HT1080 (cell line): ENCODE measurements around the gene CPTP. TPM values are rescaled to one million over a fixed set of nuclear protein-coding genes. Genes with fewer than 3 reads are reported as not detected.

Experiments
- DNase-seq: peaks from one replicate; pipeline ENCODE4 v3.0.0-alpha.2; 2015; ENCODE audit warnings: low read depth
- total RNA-seq: library from RNA; depleted of rRNA; stranded (reverse); fragments of >200 nt; shearing (Covaris generic); gene quantifications from 2 replicates; pipeline ENCODE4 v1.2.3, GENCODE V29; 2014

Gene CPTP
- total RNA-seq, 1 experiment from 2014 or later = 55.0 TPM

- DNase-seq = no peak
Measured at GRCh38 chr1:1334835-1335234, 10.2 kb downstream of the CPTP start.

- DNase-seq = no peak
Measured at GRCh38 chr1:1335283-1335682, 10.7 kb downstream of the CPTP start.

- no peak for DNase-seq
Measured at GRCh38 chr1:1335792-1336248, 11.2 kb downstream of the CPTP start.

GRCh38 chr1:1336446-1336845 lies 11.8 kb downstream of the CPTP start:
- no peak for DNase-seq

- DNase-seq = no peak
Measured at GRCh38 chr1:1336931-1337792, 12.6 kb downstream of the CPTP start.

GRCh38 chr1:1337793-1338147 lies 13.2 kb downstream of the CPTP start:
- DNase-seq = no peak

GRCh38 chr1:1338278-1338677 lies 13.7 kb downstream of the CPTP start:
- DNase-seq = no peak

GRCh38 chr1:1340185-1340584 lies 15.6 kb downstream of the CPTP start:
- no peak for DNase-seq

- no peak for DNase-seq
Measured at GRCh38 chr1:1340791-1341548, 16.4 kb downstream of the CPTP start.

- DNase-seq = no peak
Measured at GRCh38 chr1:1341549-1342021, 17.0 kb downstream of the CPTP start.

GRCh38 chr1:1342061-1342562 lies 17.5 kb downstream of the CPTP start:
- no peak for DNase-seq

GRCh38 chr1:1342584-1343115 lies 18.0 kb downstream of the CPTP start:
- no peak for DNase-seq

- no peak for DNase-seq
Measured at GRCh38 chr1:1343811-1344421, 19.3 kb downstream of the CPTP start.

GRCh38 chr1:1344655-1345361 lies 20.2 kb downstream of the CPTP start:
- DNase-seq = peak; percentile 94

- no peak for DNase-seq
Measured at GRCh38 chr1:1345384-1345783, 20.8 kb downstream of the CPTP start.

GRCh38 chr1:1345860-1346500 lies 21.4 kb downstream of the CPTP start:
- no peak for DNase-seq

GRCh38 chr1:1346501-1346890 lies 21.9 kb downstream of the CPTP start:
- DNase-seq = no peak

- no peak for DNase-seq
Measured at GRCh38 chr1:1347026-1347595, 22.5 kb downstream of the CPTP start.

GRCh38 chr1:1347663-1348419 lies 23.2 kb downstream of the CPTP start:
- DNase-seq = peak; percentile 55
